HG03280 (cell line): ENCODE measurements around the gene BTF3L4.
"Not testable (repeated sequence)": the region's sequence is repeated elsewhere in the genome, so short reads cannot be mapped to it uniquely, and the experiment has no call there.

ENCODE experiments used
- ATAC-seq: cut with Tn5 transposase; IDR thresholded peaks from one replicate; pipeline ENCODE4 v1.9.1; 2021; ENCODE audit warnings: mild to moderate bottlenecking, moderate library complexity; ENCODE audit not compliant: unreplicated experiment

BTF3L4 gene

DNA sequence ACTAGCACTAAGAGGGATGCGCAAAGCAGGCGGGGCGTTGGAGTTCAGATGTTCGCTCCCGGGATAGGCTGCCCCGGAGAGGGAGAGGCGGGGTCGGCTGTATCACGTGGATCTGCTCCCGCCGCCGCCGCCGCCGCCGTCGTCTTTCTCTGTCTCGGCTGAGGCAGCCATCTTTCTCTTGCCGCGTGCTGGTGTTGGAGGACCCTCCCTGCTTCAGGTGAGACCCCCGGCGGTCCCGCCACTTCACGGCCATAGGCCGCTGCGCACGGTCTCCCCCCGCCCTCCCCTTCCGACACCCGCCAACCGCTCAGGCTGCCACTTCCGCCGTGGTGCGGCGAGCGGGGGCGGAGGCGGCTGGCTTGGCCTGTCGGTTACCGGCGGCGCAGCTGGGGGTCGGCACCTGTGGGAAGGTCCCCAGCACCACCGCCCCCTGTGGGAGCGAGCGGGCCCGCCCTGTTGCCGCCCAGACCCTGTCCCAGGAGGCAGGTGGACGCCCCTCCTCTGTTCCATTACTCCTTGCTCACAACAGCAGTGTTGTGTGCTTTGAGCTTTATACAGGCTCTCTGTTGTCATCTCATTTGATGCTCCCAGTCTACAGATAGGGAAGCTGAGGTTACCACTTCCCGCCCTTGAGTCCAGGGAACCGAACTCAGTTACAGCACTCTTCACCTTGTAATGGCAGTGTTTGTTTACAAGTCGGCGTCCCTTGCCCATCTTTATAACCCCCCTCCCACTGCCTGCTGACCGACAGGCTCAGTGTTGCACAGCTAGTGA, at the start of gene BTF3L4:
TSS of gene BTF3L4 (plus strand) at position 133 of the 774 bp plus-strand sequence. CDS start 3,553 bp downstream, outside the sequence.
- ATAC-seq: peak; percentile 90

DNA sequence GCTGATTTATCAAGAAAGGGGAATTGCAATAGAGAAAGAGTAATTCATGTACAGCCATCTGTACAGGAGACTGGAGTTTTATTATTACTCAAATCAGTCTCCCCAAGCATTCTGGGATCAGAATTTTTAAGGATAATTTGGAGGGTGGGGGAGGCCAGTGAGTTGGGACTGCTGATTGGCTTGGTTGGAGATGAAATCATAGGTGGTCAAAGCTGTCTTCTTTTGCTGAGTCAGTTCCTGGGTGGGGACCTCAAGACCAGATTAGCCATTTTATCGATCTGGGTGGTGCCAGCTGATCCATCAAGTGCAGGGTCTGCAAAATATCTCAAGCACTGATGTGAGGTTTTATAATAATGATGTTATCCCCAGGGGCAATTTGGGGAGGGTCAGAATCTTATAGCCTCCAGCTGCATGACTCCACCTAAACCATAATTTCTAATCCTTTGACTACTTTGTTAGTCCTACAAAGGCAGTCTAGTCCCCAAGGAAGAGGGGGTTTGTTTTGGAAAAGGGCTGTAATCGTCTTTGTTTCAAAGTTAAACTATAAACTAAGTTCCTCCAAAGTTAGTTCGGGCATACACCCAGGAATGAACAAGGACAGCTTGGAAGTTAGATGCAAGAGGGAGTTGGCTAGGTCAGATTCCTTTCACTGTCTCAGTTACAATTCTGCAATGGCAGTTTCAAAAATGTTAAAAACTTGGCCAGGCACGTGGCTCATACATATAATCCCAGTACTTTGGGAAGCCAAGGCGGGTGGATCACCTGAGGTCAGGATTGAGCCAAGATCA, 48.7 kb upstream of the BTF3L4 start:
- no peak for ATAC-seq

DNA sequence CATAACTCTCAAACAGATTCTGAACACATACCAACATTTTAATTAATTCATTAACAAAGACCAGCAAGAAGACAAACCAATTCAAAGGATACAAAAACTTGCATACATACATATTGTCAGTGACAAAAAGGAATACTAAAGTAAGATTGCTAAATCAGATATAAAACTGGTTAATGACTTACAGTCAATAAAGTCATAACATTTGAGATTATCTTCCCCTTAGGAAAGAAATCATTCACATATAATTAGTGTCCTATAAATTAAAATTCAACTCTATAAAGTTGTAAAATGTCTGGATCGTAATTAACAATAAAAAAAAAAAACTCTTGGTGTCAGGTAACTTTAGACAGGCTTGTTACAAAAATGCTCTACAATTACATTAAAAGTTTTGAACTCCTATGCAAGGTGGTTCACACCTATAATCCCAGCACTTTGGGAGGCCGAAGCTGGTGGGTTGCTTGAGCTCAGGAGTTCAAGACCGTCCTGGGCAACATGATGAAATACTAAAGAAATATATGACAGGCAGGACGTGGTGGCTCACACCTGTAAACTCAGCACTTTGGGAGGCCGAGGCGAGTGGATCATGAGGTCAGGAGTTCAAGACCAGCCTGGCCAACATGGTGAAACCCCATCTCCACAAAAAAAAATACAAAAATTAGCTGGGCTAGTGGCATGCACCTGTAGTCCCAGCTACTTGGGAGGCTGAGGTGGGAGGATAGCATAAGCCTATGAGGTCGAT, 47.9 kb upstream of the BTF3L4 start:
- ATAC-seq: no peak

DNA sequence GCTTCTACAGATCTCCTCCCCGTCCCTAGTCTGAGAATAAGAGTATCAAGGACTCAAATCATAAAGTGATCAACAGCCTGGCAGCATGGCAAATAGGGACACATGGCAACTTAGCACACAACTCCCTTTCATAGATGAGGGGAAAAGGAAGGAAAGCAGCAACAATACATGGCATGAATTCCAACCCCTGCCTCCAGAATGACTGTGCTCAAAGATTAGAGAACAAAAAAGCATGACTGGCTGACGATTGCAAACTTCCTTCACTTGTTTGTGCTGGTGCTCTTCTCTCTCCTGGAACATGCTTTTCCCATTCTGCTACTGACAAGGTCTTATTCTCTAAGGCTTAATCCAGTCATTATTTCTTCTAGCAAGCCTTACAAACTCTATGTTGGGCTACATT, 34.0 kb upstream of the BTF3L4 start:
- ATAC-seq: no peak

DNA sequence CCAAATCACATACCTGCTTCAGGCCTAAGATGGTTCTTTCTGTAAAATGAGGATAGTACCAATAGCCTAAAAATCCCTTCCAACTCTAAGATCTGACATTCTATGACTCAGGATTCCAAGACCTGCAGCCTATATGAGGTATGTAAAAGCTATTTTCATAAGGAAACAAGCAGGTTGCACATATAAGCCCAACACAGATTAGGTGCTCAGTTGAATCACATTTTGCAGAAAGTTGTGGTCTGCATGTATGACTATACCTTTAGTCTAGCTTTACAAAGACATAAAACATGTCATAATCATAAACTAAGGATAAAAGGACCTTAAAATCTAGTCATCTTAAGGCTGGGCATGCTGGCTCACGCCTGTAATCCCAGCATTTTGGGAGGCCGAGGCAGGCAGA, 29.8 kb upstream of the BTF3L4 start:
- no peak for ATAC-seq

DNA sequence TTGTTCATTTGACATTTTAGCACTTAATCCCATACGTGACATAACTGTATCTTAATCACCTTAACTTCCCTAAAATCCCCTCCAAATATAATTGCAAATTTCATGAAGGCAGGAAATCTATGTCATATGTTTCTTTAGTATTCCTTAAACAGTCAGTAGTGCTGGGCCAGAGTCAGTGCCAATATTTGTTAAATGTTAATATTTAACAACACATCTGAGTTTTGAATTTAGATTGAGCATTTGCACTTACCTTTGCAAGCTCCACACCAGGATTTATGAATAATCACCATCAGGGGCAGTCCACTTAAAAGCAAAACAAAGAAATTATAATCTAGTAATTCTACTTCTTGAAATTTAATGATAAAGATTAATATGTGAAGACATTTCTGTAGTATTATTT, 27.8 kb upstream of the BTF3L4 start:
- no peak for ATAC-seq

DNA sequence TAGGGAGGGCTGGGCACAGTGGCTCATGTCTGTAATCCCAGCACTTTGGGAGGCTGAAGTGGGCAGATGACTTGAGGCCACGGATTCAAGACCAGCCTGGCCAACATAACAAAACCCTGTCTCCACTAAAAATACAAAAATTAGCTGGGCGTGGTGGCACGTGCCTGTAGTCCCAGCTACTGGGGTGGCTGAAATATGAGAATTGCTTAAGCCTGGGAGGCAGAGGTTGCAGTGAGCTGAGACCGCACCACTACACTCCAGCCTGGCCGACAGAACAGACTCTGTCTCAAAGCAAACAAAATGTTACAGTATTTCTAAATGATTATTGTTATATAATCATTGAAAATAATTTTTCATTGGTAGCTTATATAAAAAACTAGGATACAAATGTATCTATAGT, 27.3 kb upstream of the BTF3L4 start:
- ATAC-seq: not testable (repeated sequence)

DNA sequence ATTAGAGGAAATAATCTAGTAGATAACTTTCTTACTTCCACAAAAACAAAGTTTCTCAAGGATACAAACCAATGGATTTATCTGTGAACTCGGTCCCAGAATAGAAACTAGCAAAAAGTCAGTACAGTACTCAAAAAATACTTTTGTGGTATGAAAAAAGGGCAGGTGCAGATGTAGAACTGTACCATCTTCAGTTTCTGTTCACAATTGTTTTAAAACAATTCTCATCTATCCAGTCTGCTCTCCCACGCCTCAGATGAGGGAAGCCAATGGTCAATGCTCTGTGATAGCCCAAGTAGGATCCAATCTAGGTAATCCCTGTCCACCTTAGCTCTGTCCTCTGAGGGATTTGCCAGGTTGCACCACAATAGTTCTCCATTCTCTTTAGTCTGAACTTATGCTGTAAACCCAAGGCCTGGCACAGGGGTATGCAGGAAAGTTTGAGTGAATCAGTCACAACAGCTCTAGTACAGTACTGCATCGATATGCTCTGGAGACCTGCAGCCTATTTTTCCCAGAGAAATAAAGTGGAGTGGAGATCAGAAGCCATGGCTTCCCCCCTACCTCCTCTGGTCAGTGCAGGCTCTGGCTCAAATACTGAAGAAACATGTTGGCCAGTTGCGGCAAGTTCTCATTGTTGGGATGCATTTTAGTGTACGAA, 23.8 kb upstream of the BTF3L4 start:
- peak; percentile 36 for ATAC-seq

DNA sequence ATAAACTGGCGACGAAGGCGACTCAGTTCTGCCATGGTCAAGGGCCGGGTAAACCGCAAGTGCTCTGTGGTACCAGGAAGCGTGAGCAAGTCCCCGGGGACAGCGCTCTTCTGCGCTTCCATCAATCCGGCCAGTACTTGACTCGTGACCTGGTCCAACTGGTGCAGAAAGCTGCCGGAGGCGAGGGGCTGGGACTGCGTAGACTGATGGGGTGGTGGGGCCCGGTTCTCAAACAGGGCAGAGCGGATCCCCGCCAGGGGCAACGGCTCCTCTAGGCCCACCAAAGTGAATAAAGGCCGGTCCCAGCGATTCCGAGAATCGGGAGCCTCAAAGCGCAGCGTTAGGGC, 23.3 kb upstream of the BTF3L4 start:
- peak; percentile 37 for ATAC-seq

DNA sequence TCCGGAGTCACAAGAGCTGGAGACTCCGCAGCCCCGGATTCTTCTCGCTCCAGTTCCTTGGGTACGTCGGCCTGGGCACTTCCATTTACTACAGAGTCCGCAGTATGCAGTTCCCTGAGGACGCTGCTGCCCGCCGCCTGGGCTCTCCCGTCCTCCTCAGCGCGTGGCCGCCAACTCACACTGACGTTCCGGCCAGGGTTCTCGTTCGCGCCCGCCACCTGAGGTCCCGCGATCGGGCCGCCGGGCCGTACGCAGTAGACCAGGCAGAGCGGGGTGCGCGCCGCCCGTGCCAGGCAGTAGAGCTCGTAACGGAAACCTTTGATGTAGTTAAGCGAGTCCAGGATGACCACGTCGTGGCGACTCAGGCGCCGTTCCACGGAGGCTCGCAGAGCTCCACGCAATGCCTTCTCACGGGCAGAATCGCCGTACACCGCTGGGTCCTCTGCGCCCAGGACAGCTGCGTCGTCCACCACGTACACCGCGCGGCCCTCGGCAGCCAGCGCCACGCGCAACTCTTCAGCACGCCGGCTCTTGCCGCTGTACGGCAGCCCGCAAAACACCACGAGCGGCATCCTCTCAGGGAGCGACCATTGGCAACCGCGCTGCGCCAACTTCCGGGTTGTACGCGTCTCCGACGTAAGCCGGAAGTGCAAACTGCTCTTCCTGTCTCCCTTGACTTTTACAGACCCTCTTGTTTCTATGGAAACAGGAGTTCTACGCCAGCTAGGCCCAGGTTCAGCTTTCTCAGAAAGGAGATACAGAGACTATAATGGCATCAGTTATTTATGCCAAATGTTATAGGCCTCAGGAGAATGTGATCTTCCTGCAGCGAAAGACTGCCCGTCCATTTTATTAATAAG, 22.7 kb upstream of the BTF3L4 start, which contains the start of gene KTI12:
TSS of gene KTI12 (minus strand) at position 621 of the 860 bp plus-strand sequence. CDS start at position 572, 49 bp downstream.
- peak; percentile 75 for ATAC-seq

DNA sequence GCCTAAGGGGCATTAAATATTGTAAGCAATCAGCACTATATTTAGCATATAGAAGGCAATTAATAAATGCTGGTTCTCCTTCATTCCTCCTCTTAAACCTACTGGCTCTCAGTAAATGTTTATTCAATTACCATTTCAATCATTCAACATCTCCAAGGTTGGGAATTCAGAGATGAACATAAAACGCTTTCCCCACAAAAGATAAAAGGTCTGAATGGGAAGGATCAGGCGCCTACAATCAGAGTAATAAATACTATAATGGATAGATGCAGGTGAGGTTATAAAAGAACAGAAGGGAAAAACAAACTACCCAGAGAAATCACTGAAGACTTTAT, 22.1 kb upstream of the BTF3L4 start:
- ATAC-seq: no peak

DNA sequence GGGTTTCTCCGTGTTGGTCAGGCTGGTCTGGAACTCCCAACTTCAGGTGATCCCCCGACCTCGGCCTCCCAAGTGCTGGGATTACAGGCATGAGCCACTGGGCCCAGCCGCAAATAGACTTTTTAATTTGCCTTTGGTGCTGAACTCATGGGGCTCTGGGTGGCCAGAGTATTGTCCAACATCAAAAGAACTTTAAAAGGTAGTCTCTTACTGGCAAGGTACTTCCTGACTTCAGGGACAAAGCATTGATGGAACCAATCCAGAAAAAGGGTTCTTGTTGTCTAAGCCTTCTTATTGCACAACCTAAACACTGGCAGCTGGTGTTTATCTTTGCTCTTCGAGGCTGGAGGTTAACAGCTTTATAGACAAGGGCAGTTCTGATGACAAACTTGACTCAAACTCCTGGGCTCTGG, 18.7 kb upstream of the BTF3L4 start:
- no peak for ATAC-seq

DNA sequence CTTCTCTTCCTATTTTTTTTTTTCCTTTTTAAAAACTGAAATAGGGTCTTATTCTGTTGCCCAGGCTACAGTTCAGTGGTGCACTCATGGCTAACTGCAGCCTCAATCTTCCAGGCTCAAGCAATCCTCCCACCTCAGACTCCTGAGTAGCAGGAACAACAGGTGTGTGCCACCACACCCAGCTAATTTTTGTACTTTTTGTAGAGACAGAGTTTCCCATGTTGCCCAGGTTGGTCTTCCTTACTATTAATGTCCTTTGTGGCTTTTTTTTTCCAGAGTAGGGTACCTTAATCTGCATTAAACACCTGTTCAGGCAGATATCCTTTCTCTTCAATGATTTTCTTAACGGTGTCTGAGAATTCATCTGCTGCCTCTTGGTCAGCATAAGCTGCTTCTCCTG, 18.2 kb upstream of the BTF3L4 start:
- no peak for ATAC-seq

DNA sequence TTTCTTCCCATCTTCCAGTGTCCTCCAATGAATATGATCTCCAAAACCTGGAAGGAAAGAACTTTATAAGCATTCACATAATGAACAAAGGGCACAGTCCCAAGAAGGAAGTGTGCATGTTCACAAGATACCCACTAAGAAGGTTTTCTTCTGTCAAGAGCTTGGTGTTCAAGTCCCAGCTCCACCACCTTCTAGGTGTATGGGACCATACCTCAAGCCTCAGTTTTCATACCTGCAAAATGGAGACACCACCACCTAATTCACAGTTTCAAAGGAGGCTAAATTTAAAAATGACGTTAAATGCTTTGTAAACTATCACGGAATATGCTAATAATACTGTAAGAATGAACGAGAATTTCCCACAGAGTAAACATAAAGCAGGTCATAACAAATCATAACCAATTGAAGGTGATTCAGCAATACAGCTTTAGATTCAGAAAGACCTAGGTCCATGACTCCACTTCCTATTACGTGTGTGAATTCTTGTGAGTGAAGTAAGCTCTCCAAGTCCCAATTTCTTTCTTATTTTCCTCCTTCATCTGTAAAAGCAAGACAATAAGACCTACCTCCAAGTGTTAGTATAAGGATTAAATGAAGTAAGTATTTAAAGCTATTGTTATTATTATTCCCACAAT, 14.4 kb upstream of the BTF3L4 start:
- no peak for ATAC-seq

DNA sequence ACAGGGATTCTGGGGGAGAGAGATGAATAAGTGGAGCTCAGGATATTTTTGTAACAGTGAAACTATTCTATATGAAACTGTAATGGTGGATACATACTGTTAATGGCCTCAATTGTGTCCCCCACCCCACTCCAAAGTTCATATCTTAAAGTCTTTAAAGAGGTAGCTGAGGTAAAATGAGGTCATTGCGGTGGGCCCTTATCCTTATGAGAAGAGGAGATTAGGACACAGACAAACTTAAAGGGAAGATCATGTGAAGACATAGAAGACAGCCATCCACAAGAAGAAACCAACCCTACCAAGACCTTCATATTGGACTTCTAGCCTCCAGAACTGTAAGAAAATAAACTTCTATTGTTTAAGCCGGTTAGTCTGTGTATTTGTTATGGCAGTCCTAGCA, 10.9 kb upstream of the BTF3L4 start:
- no peak for ATAC-seq

DNA sequence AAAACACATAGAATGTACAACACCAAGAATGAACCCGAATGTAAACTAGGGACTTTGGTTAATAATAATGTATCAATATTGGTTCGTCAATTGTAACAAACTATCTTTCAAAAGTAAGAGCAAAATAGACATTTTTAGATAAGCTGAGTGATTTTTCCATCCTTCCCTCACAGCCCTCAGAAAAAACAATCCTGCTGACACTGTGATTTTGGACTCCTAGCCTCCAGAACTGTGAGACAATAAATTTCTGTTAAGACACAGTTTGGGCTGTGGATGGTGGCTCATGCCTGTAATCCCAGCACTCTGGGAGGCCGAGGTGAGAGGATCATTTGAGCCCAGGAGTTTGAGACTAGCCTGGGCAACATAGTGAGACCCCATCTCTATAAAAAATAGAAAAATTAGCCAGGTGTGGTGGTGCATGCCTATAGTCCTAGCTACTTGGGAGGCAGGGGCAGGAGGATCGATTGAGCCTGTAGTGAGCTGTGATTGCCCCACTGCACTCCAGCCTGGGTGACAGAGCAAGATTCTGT, 10.4 kb upstream of the BTF3L4 start:
- ATAC-seq: not testable (repeated sequence)

DNA sequence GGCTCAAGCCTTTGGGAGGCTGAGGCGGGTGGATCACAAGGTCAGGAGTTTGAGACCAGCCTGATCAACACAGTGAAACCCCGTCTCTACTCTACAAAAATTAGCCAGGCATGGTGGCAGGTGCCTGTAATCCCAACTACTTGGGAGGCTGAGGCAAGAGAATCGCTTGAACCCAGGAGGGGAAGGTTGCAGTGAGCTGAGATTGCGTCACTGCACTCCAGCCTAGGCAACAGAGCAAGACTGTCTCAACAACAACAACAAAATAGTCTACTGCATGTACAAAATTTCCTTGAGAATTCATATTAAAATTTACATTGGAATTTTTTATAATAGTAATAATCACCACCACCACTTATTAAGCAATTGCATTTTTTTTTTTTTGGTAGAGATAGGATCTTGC, 6.8 kb upstream of the BTF3L4 start:
- ATAC-seq: not testable (repeated sequence)

DNA sequence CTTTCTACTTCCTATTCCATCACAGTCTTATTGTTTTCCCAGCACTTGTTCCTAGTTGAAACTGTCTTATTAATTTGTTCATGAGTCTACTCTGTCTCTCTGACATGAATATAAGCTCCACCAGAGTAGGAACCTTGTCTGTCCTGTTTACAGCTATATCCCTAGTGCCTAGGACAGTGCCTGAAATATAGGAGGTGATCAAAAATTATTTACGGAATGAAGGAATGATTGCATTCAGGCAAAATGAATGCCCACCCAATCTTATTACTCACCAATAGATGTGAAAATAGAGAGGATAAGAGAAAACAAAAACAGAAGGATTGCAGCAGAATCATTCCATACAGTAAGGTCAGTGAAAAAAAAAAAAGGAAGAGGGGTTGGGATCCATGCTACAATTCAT, 2.2 kb upstream of the BTF3L4 start:
- no peak for ATAC-seq

DNA sequence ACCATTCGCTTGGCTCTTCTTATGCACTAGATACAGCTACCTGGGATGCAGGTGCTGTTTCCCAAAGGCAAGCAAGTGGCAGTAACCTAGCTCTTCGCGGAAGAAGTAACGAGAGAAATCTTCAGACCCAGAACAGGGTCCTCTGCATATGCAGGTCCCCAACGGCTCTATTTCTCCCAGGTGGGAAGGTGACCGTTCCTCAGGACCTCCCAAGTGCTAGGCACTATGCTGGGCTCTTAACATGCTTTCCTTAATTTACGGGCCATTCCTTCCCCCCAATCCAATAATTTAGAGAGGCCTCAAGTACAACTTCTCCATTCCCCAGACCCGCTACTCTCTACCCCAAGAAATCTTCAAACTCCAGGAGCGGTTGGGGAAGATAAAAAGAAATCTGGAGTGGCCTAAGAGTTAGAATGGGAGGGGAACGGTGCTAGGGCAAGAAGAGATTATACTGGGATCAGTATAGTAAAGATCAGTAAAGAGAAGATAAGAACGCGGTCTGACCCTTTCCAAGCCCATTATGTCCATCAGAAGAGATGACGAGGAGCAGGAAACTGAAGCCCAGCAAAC, 1.5 kb upstream of the BTF3L4 start:
- no peak for ATAC-seq
